HepG2 (cell line): ENCODE measurements around the gene SAE1. TPM values are rescaled to one million over a fixed set of nuclear protein-coding genes. Genes with fewer than 3 reads are reported as not detected.
A peak's percentile ranks its signal among the peaks of the same experiment; 100 is the strongest.

Experiments
- ATAC-seq: fragments of 200-7000 bp; cut with Tn5 transposase; 3 replicates; pipeline ENCODE4 v1.9.1; 2020; ENCODE audit warnings: mild to moderate bottlenecking, moderate library complexity
- BruUV-seq: library from RNA; stranded (reverse); fragments of 400-500 nt; replicated peaks from 2 replicates; lab custom pipeline; 2021; lab: Mats Ljungman, UMichigan
- CTCF ChIA-PET: fragments of 300-600 bp; formaldehyde crosslinking; extraction: SDS; loops from one replicate; lab custom pipeline; 2021; ENCODE audit warnings: low total read pairs, inconsistent platforms, low intra/inter-chr PET ratio; lab: Yijun Ruan, JAX
- POLR2A ChIA-PET: fragments of 350-600 bp; sonication (Branson Sonifier 250); formaldehyde crosslinking; loops from one replicate; lab custom pipeline; 2020; ENCODE audit warnings: antibody characterized with exemption, inconsistent platforms; lab: Yijun Ruan, JAX
- DNase-seq: peaks from one replicate; pipeline ENCODE4 v3.0.0-alpha.2; 2015; ENCODE audit warnings: low spot score
- FAIRE-seq: peaks from 3 replicates; lab custom pipeline; 2011; peaks lifted over from hg19 to GRCh38; lab: Jason Lieb, UNC
- H2AFZ ChIP-seq: one replicate; pipeline ENCODE4 v1.6.1; 2011; ENCODE audit warnings: low read length, inconsistent platforms
- H3K27ac ChIP-seq: fragments of 300-600 bp; 3 replicates; pipeline ENCODE4 v1.8.0; 2011; ENCODE audit warnings: mixed run types, mild to moderate bottlenecking, mixed read lengths, low read length, inconsistent platforms; ENCODE audit not compliant: insufficient read depth; ENCODE audit errors: extremely low read length
- H3K27me3 ChIP-seq, 2 experiments: fragments of 200-600 bp in 1 of 2; 2 replicates in 1 of 2; 3 replicates in 1 of 2; pipeline versions ENCODE4 v1.6.0 to v1.8.0; 2011; ENCODE audit warnings: low read length in 2 of 2, mild to moderate bottlenecking in 2 of 2, moderate library complexity in 2 of 2, inconsistent platforms in 1 of 2; ENCODE audit not compliant: insufficient read depth in 2 of 2, control insufficient read depth in 1 of 2
- H3K36me3 ChIP-seq, 2 experiments: fragments of 200-600 bp in 1 of 2; replicated peaks in 1 of 2; 2 replicates in 1 of 2; 3 replicates in 1 of 2; pipeline versions ENCODE4 v1.5.1 to v1.8.0; 2011; ENCODE audit warnings: low read length in 2 of 2, inconsistent platforms in 1 of 2; ENCODE audit not compliant: insufficient read depth in 2 of 2, control insufficient read depth in 1 of 2
- H3K4me1 ChIP-seq: 2 replicates; pipeline ENCODE4 v1.5.1; 2012; ENCODE audit warnings: low read length, inconsistent platforms; ENCODE audit not compliant: insufficient read depth
- H3K4me2 ChIP-seq: 2 replicates; pipeline ENCODE4 v1.6.0; 2011; ENCODE audit warnings: low read depth, low read length, inconsistent platforms
- H3K4me3 ChIP-seq, 3 experiments: fragments of 200-600 bp in 1 of 3; sonication (generic), shearing (Covaris generic) in 1 of 3; replicated peaks in 1 of 3; 2 replicates each; pipeline ENCODE4 v1.5.1; 2011 to 2016; ENCODE audit warnings: low read length in 3 of 3, inconsistent platforms in 2 of 3, low read depth in 2 of 3, mild to moderate bottlenecking in 2 of 3, control low read depth in 1 of 3, mixed read lengths in 1 of 3; ENCODE audit not compliant: insufficient read depth in 1 of 3
- H3K79me2 ChIP-seq: one replicate; pipeline ENCODE4 v1.6.1; 2011; ENCODE audit warnings: low read length, inconsistent platforms; ENCODE audit not compliant: insufficient read depth
- H3K9ac ChIP-seq: 2 replicates; pipeline ENCODE4 v1.6.0; 2011; ENCODE audit warnings: mild to moderate bottlenecking, low read depth, low read length, inconsistent platforms; ENCODE audit not compliant: insufficient read depth
- H3K9me3 ChIP-seq: 2 replicates; pipeline ENCODE4 v1.5.1; 2012; ENCODE audit warnings: mild to moderate bottlenecking, low read length
- H4K20me1 ChIP-seq: 2 replicates; pipeline ENCODE4 v1.6.0; 2011; ENCODE audit warnings: inconsistent platforms, mild to moderate bottlenecking, low read length, moderate library complexity; ENCODE audit not compliant: insufficient read depth
- ASH2L ChIP-seq: fragments of 300-600, 200-600 bp; sonication (generic); IDR thresholded peaks from 2 replicates; pipeline ENCODE4 v1.7.0; 2017; ENCODE audit warnings: low read depth, mild to moderate bottlenecking, moderate library complexity, mixed read lengths, low read length; ENCODE audit not compliant: insufficient read length
- BCL6 ChIP-seq: IDR thresholded peaks from 2 replicates; pipeline ENCODE4 v1.6.1; 2016; ENCODE audit warnings: missing genetic modification reagents, missing compliant biosample characterization
- GATAD1 ChIP-seq: IDR thresholded peaks from 2 replicates; pipeline ENCODE4 v1.6.1; 2016; ENCODE audit warnings: missing genetic modification reagents, missing compliant biosample characterization
- HHEX ChIP-seq: IDR thresholded peaks from 2 replicates; pipeline ENCODE4 v1.6.1; 2016; ENCODE audit warnings: control low read depth
- JDP2 ChIP-seq: sonication (generic); formaldehyde crosslinking; IDR thresholded peaks from 2 replicates; pipeline ENCODE4 v1.8.1; 2022; ENCODE audit warnings: missing genetic modification reagents, borderline replicate concordance
- KAT7 ChIP-seq: IDR thresholded peaks from 2 replicates; pipeline ENCODE4 v1.6.1; 2018; ENCODE audit warnings: borderline replicate concordance, missing compliant biosample characterization
- NFE2L1 ChIP-seq: sonication (generic); formaldehyde crosslinking; IDR thresholded peaks from 2 replicates; pipeline ENCODE4 v1.4.0; 2020; ENCODE audit warnings: missing genetic modification reagents, mild to moderate bottlenecking, borderline replicate concordance
- NR2F2 ChIP-seq: IDR thresholded peaks from 2 replicates; pipeline ENCODE4 v1.6.1; 2012; ENCODE audit warnings: low read depth, inconsistent platforms, borderline replicate concordance
- PTBP1 ChIP-seq: fragments of 200-400 bp; formaldehyde crosslinking; IDR thresholded peaks from 2 replicates; pipeline ENCODE4 v1.6.1; 2018; ENCODE audit warnings: low read length, low read depth; ENCODE audit not compliant: poor library complexity, severe bottlenecking
- RAD21 ChIP-seq: fragments of 450-650 bp; formaldehyde crosslinking; IDR thresholded peaks from 2 replicates; pipeline ENCODE4 v1.5.0; 2020; ENCODE audit warnings: mild to moderate bottlenecking
- SALL1 ChIP-seq: sonication (generic); formaldehyde crosslinking; IDR thresholded peaks from 2 replicates; pipeline ENCODE4 v1.8.0; 2022; ENCODE audit warnings: mild to moderate bottlenecking, missing genetic modification reagents
- TCF7 ChIP-seq: sonication (generic); IDR thresholded peaks from 2 replicates; pipeline ENCODE4 v1.6.1; 2016; ENCODE audit warnings: antibody characterized with exemption, low read depth
- TEAD2 ChIP-seq: sonication (generic); formaldehyde crosslinking; IDR thresholded peaks from 2 replicates; pipeline ENCODE4 v1.9.0; 2021; ENCODE audit warnings: missing genetic modification reagents
- ZBTB37 ChIP-seq: sonication (generic); formaldehyde crosslinking; IDR thresholded peaks from 2 replicates; pipeline ENCODE4 v1.4.0; 2020; ENCODE audit warnings: mild to moderate bottlenecking, missing genetic modification reagents
- ZBTB38 ChIP-seq: sonication (generic); formaldehyde crosslinking; IDR thresholded peaks from 2 replicates; pipeline ENCODE4 v1.5.1; 2020; ENCODE audit warnings: mild to moderate bottlenecking, missing genetic modification reagents
- ZEB1 ChIP-seq: IDR thresholded peaks from 2 replicates; pipeline ENCODE4 v1.6.1; 2012; ENCODE audit warnings: mild to moderate bottlenecking, low read depth, inconsistent platforms; ENCODE audit not compliant: insufficient replicate concordance
- ZKSCAN8 ChIP-seq: IDR thresholded peaks from 2 replicates; pipeline ENCODE4 v1.6.1; 2016; ENCODE audit warnings: borderline replicate concordance, missing genetic modification reagents, missing compliant biosample characterization
- ZNF275 ChIP-seq: sonication (generic); formaldehyde crosslinking; IDR thresholded peaks from 2 replicates; pipeline ENCODE4 v1.8.0; 2022; ENCODE audit warnings: missing genetic modification reagents, mild to moderate bottlenecking, inconsistent platforms, borderline replicate concordance
- ZNF703 ChIP-seq: sonication (generic); formaldehyde crosslinking; IDR thresholded peaks from 2 replicates; pipeline ENCODE4 v1.5.1; 2020; ENCODE audit warnings: missing genetic modification reagents, mild to moderate bottlenecking, moderate library complexity, borderline replicate concordance
- ZNF713 ChIP-seq: sonication (generic); formaldehyde crosslinking; IDR thresholded peaks from 2 replicates; pipeline ENCODE4 v1.4.0; 2020; ENCODE audit warnings: mild to moderate bottlenecking, missing genetic modification reagents
- ZUFSP ChIP-seq: sonication (generic); formaldehyde crosslinking; IDR thresholded peaks from 2 replicates; pipeline ENCODE4 v1.9.0; 2021; ENCODE audit warnings: missing genetic modification reagents, mild to moderate bottlenecking, borderline replicate concordance
- WGBS: methylation state at CpG from one replicate; pipeline ENCODE4 v1.1.6; 2017; ENCODE audit warnings: low lambda C conversion rate; 5-methylcytosine and 5-hydroxymethylcytosine counted together
- in situ Hi-C: cut with HindIII; loops from 2 replicates; pipeline ENCODE4 v1.10.0; 2017; ENCODE audit warnings: low pct_unique_long_range_greater_than_20kb; ENCODE audit not compliant: extremely low pct_ligation_motif_present
- intact Hi-C: fragments of 100-400 bp; cut with micrococcal nuclease; formaldehyde crosslinking; loops from one replicate; pipeline ENCODE4 v1.10.0; 2022; ENCODE audit not compliant: unreplicated experiment
- polyA plus RNA-seq, 8 experiments: library from polyadenylated mRNA; depleted of rRNA in 3 of 8; stranded (reverse) in 7 of 8; unstranded in 1 of 8; fragments of >200 nt; fragmentation: Illumina TruSeq in 4 of 8; extraction: Trizol in 4 of 8; gene quantifications; 2 replicates each; pipeline versions ENCODE4 v1.2.1 to v1.2.3, GENCODE V29; 2011 to 2016; ENCODE audit warnings: low read depth in 4 of 8, missing spikeins in 1 of 8, mixed read lengths in 1 of 8; ENCODE audit not compliant: insufficient read depth in 1 of 8
- total RNA-seq, 5 experiments: library from RNA; depleted of rRNA; stranded (reverse); fragments of >200 nt; fragmentation: Illumina TruSeq; extraction: Trizol; gene quantifications; 2 replicates each; pipeline ENCODE4 v1.2.3, GENCODE V29; 2016; ENCODE audit warnings: low read depth in 1 of 5

The SAE1 gene
- total and polyA plus RNA-seq, 2 of the 13 experiments (the other 11 are each of a cell fraction or from before 2014, with no cell fraction given), result 87.6 to 197 TPM

GRCh38 chr19:47190167-47190727, 59.6 kb downstream of the SAE1 start:
- ATAC-seq (peak; percentile 67), FAIRE-seq (peak; percentile 52)
- peaks cover 6 to 13% of the 10 kb centered on the region in 2 experiments; a peak in 3 of 5 replicates for H3K36me3 ChIP-seq
- TF ChIP-seq ZNF275, result no peak
- no peak for TF ChIP-seq ZBTB38 (CRISPR knock-in tag)
- peak; percentile 65 for TF ChIP-seq ASH2L
- TF ChIP-seq ZEB1, result peak; percentile 33
- no peak for TF ChIP-seq ZUFSP
- peak; percentile 96 for TF ChIP-seq TCF7
- no peak; the same call in 1 of the 2 replicates for TF ChIP-seq RAD21
- no peak for TF ChIP-seq ZBTB37 (CRISPR knock-in tag)
- peak; percentile 71 for TF ChIP-seq BCL6 (CRISPR knock-in tag)
- TF ChIP-seq GATAD1 (CRISPR knock-in tag), result no peak
- TF ChIP-seq TEAD2 (CRISPR knock-in tag), result no peak
- TF ChIP-seq HHEX (CRISPR knock-in tag), result no peak
- TF ChIP-seq ZNF713 (CRISPR knock-in tag), result no peak
- no peak for TF ChIP-seq PTBP1
- peak; percentile 55; the same call in 1 of the 2 replicates for TF ChIP-seq SALL1 (CRISPR knock-in tag)
- TF ChIP-seq KAT7 (CRISPR knock-in tag), result no peak
- no peak for TF ChIP-seq JDP2
- no peak for TF ChIP-seq NFE2L1 (CRISPR knock-in tag)
- 0 out of 2 replicates have a peak, but pooled peaks have one; percentile 7 for TF ChIP-seq ZKSCAN8 (CRISPR knock-in tag)
- TF ChIP-seq ZNF703 (CRISPR knock-in tag), result no peak
- TF ChIP-seq NR2F2, result peak; percentile 60; the same call in 1 of the 2 replicates

More at GRCh38 chr19:47190167-47190727, 59.6 kb downstream of the SAE1 start:
- peak overlapping the region; percentile 76 for H3K4me2 ChIP-seq
- H3K27me3 ChIP-seq, result no peaks in the 10 kb centered on the region
- no peak overlapping the region for H2AFZ ChIP-seq
- H3K9me3 ChIP-seq, result no peaks in the 10 kb centered on the region
- ChIA-PET POLR2A (interaction anchor here (0.8 to 4.7 kb wide), 9 partner anchors 13 to 77 kb away, joined by 3 to 31 read pairs (median 14); partner anchors contain the start of genes CCDC9, SAE1 and ZC3H4), CTCF (no interaction called here)
- WGBS, result under 1% methylated on average over 10 of the region's 12 CpGs
- peak; percentile 96 for DNase-seq
- peaks cover 11% of the 10 kb centered on the region for H3K79me2 ChIP-seq
- no TSS peak for BruUV-seq
- H3K4me1 ChIP-seq, result peaks cover 65% of the 10 kb centered on the region
- peak overlapping the region; percentile 64 for H3K9ac ChIP-seq
- peak overlapping the region; percentile 36 to 45 (median 43); a peak in 5 of 6 replicates for H3K4me3 ChIP-seq
- no peaks in the 10 kb centered on the region for H4K20me1 ChIP-seq
- H3K27ac ChIP-seq, result peak overlapping the region; percentile 83
- intact Hi-C loops (no loop called here), in situ Hi-C loops (no loop called here)
